Naive thymus-derived CD4-positive, alpha-beta T cell (primary cell): Measurements from ENCODE around the gene TOM1L2. TPM values are rescaled to one million over a fixed set of nuclear protein-coding genes. Genes with fewer than 3 reads are reported as not detected.

Experiments used
- ATAC-seq: fragments of 150-1000 bp; cut with Tn5 transposase; 2 replicates; pipeline ENCODE4 v1.10.0; 2021; ENCODE audit warnings: mild to moderate bottlenecking, moderate library complexity
- CTCF ChIA-PET: fragments of 350-600 bp; sonication (Branson Sonifier 250); formaldehyde crosslinking; loops from one replicate; lab custom pipeline; 2021; ENCODE audit warnings: antibody characterized with exemption; lab: Charles Lee
- POLR2A ChIA-PET: fragments of 350-600 bp; sonication (Branson Sonifier 250); formaldehyde crosslinking; loops from one replicate; lab custom pipeline; 2021; ENCODE audit warnings: antibody characterized with exemption, inconsistent platforms; lab: Charles Lee
- DNase-seq, 9 donors: peaks; one replicate each; pipeline versions ENCODE4 v3.0.0 to v3.0.0-alpha.2; 2020 to 2022; ENCODE audit warnings: mixed read lengths in 1 of 9
- H3K27ac ChIP-seq: one replicate; pipeline ENCODE4 v1.7.0; 2013; ENCODE audit warnings: mild to moderate bottlenecking, low read depth, low read length, moderate library complexity
- H3K27me3 ChIP-seq, 2 donors: one replicate each; pipeline ENCODE4 v1.7.0; 2013; ENCODE audit warnings: low read length in 2 of 2, mild to moderate bottlenecking in 2 of 2, moderate library complexity in 2 of 2; ENCODE audit not compliant: control insufficient read depth in 2 of 2, insufficient read depth in 2 of 2
- H3K36me3 ChIP-seq, 3 experiments: 1 replicate in 2 of 3; 2 replicates in 1 of 3; pipeline ENCODE4 v1.7.0; 2013; ENCODE audit warnings: low read length in 3 of 3, mild to moderate bottlenecking in 3 of 3, moderate library complexity in 1 of 3; ENCODE audit not compliant: insufficient read depth in 3 of 3, control insufficient read depth in 2 of 3
- H3K4me1 ChIP-seq, 2 donors: one replicate each; pipeline ENCODE4 v1.7.0; 2013; ENCODE audit warnings: low read length in 2 of 2, mild to moderate bottlenecking in 2 of 2, moderate library complexity in 1 of 2; ENCODE audit not compliant: control insufficient read depth in 2 of 2, insufficient read depth in 2 of 2
- H3K4me3 ChIP-seq: 2 replicates; pipeline ENCODE4 v1.7.0; 2013; ENCODE audit warnings: mild to moderate bottlenecking, low read length
- H3K9me3 ChIP-seq, 3 experiments: 1 replicate in 2 of 3; 2 replicates in 1 of 3; pipeline ENCODE4 v1.7.0; 2013; ENCODE audit warnings: low read length in 3 of 3; ENCODE audit not compliant: control insufficient read depth in 2 of 3
- H3K27ac Mint-ChIP-seq, 9 donors: one replicate each; pipeline ENCODE4 v1.8.0; 2020 to 2022; ENCODE audit warnings: mixed read lengths in 9 of 9, mild to moderate bottlenecking in 8 of 9, moderate library complexity in 5 of 9, inconsistent platforms in 2 of 9
- H3K27me3 Mint-ChIP-seq, 5 donors: one replicate each; pipeline ENCODE4 v1.8.0; 2021 to 2022; ENCODE audit warnings: mixed read lengths in 5 of 5, mild to moderate bottlenecking in 1 of 5
- H3K36me3 Mint-ChIP-seq, 5 donors: one replicate each; pipeline ENCODE4 v1.8.0; 2020 to 2022; ENCODE audit warnings: mixed read lengths in 5 of 5, mild to moderate bottlenecking in 3 of 5, inconsistent platforms in 1 of 5
- H3K4me1 Mint-ChIP-seq, 7 donors: one replicate each; pipeline ENCODE4 v1.8.0; 2020 to 2022; ENCODE audit warnings: mixed read lengths in 7 of 7, mild to moderate bottlenecking in 3 of 7, inconsistent platforms in 1 of 7
- H3K4me3 Mint-ChIP-seq, 10 donors: one replicate each; pipeline ENCODE4 v1.8.0; 2020 to 2022; ENCODE audit warnings: mild to moderate bottlenecking in 10 of 10, mixed read lengths in 10 of 10, moderate library complexity in 6 of 10, inconsistent platforms in 2 of 10
- H3K9me3 Mint-ChIP-seq, 11 donors: one replicate each; pipeline ENCODE4 v1.8.0; 2020 to 2022; ENCODE audit warnings: mixed read lengths in 11 of 11, mild to moderate bottlenecking in 4 of 11, inconsistent platforms in 1 of 11, moderate library complexity in 1 of 11
- intact Hi-C, 2 donors: fragments of 100-400 bp; cut with micrococcal nuclease; formaldehyde crosslinking; loops; one replicate each; pipeline ENCODE4 v1.15.1; 2023
- polyA plus RNA-seq, 2 donors: library from polyadenylated mRNA; unstranded; fragments of 300-500 nt; fragmentation: Illumina TruSeq; gene quantifications; one replicate each; pipeline ENCODE4 v1.2.3, GENCODE V29; 2021
- total RNA-seq, 6 experiments: library from RNA in 5 of 6; stranded (reverse) in 5 of 6; gene quantifications; 1 replicate in 5 of 6; 2 replicates in 1 of 6; pipeline ENCODE4 v1.2.3 and lab custom pipeline; 2021 to 2026

TOM1L2 gene
- total and polyA plus RNA-seq, 7 experiments from 2014 or later: 6.9 to 84.1 (median 61.0) TPM

DNA sequence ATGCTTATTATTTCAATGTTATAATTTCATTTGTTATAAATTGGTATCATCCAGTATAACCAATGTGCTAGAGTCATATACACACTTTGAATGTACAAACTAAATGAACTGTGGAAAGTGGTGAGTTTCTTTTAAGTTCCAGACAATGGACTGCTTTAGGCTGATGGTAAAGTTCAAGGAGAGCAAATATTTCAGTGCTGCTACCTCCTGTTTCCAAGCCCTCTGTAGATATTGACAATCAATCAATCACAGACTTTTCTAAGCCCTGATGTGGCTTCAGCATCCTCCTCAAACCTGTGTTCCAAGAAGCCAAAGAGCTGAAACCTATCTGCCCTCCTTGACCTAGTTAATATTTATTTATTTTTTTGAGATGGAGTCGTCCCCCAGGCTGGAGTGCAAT, 107.2 kb downstream of the TOM1L2 start:
- ChIA-PET CTCF (no interaction called here), POLR2A (no interaction called here)
- Histone ChIP-seq H3K9me3 (no peaks in the 10 kb centered on the region), H3K4me3 (no peak overlapping the region), H3K27me3 (no peaks in the 10 kb centered on the region), H3K36me3 (peaks cover 0 to 40% (median 3%) of the 10 kb centered on the region in 3 experiments), H3K4me1 (peaks cover 0 to 19% of the 10 kb centered on the region in 2 donors), H3K27ac (no peak overlapping the region)
- H3K4me3 Mint-ChIP-seq: no peak overlapping the region
- H3K36me3 Mint-ChIP-seq: peaks cover 0 to 19% (median 4%) of the 10 kb centered on the region in 5 donors
- H3K27ac Mint-ChIP-seq: peak overlapping the region in 3 of 9 donors; percentile 8 to 77 (median 64)
- H3K9me3 Mint-ChIP-seq: no peaks in the 10 kb centered on the region
- H3K4me1 Mint-ChIP-seq: peaks cover 7 to 43% (median 37%) of the 10 kb centered on the region in 7 donors
- intact Hi-C loops: no loop called here
- DNase-seq: no peak
- ATAC-seq: no peak
- no peaks in the 10 kb centered on the region for H3K27me3 Mint-ChIP-seq

GRCh38 chr17:17860766-17861107, 111.5 kb downstream of the TOM1L2 start:
- DNase-seq (no peak), ATAC-seq (no peak)
- Mint-ChIP-seq H3K27me3 (no peaks in the 10 kb centered on the region), H3K27ac (peak overlapping the region in 2 of 9 donors; percentile 56 to 58), H3K9me3 (no peaks in the 10 kb centered on the region), H3K4me3 (no peak overlapping the region), H3K36me3 (peaks cover 0 to 5% (median 4%) of the 10 kb centered on the region in 5 donors), H3K4me1 (peaks cover 11 to 61% (median 46%) of the 10 kb centered on the region in 7 donors)
- H3K9me3 ChIP-seq: no peaks in the 10 kb centered on the region
- H3K36me3 ChIP-seq: no peaks in the 10 kb centered on the region
- intact Hi-C loops: loop anchor here (1.0 to 2.0 kb wide), 7 partner anchors 48 to 179 kb away; partner anchors contain the start of gene RAI1 (in 2 of the 2)
- CTCF ChIA-PET: interaction anchor here (0.7 to 5.2 kb wide), 16 partner anchors 9 to 186 kb away, joined by 3 to 88 read pairs (median 4); partner anchors contain the start of gene RAI1
- no peak overlapping the region for H3K27ac ChIP-seq
- H3K27me3 ChIP-seq: no peaks in the 10 kb centered on the region
- no peak overlapping the region for H3K4me3 ChIP-seq
- H3K4me1 ChIP-seq: peaks cover 0 to 23% of the 10 kb centered on the region in 2 donors
- POLR2A ChIA-PET: interaction anchor here (0.9 to 1.4 kb wide), 4 partner anchors 8 to 179 kb away, joined by 3 to 7 read pairs (median 4); no protein-coding TSS in a partner anchor

DNA sequence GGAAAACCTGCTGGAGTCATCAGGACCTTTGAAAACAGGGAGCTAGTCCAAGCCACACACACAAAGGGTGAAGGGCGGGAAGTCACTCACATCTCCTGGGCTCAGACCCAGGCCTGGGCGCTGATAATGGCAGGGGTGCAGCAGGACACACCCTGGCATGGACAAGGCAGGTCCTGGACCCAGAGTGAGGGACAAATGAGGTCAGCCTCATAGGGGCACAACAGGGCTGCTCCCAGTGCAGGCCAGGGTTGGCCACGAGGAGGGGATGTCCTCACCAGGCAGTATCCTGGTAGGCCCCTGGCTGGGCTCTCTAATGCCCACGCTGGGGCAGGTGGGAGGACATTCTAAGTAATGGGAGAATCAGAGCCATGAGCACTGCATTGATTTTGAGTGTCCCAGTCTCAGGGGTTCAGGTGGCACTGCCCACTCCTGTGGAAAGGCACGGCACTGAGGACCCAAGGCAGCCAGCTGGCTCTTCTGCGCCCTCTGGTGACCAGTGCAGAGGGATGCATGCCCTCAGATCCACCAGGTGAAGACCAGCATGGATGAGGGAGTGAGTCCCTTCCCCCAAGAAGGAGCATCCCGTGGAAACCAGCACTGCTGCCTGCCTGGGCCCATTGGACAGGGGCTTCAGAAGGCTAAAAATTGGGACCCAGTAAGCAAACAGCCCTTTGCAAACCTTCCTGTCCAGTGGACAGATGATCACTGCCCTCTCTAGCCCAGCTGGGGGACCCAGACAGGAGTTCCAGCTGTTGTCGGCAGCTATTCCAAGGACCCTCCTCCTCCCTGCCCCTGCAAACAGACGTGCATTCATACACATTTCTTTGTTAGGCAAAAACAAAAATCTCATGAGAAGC, 112.1 kb downstream of the TOM1L2 start:
- Histone ChIP-seq H3K27me3 (no peaks in the 10 kb centered on the region), H3K9me3 (no peaks in the 10 kb centered on the region), H3K4me1 (peaks cover 0 to 28% of the 10 kb centered on the region in 2 donors), H3K27ac (no peak overlapping the region), H3K4me3 (no peak overlapping the region), H3K36me3 (no peaks in the 10 kb centered on the region)
- Mint-ChIP-seq H3K4me1 (peaks cover 13 to 67% (median 52%) of the 10 kb centered on the region in 7 donors), H3K4me3 (no peak overlapping the region), H3K27ac (peak overlapping the region in 3 of 9 donors; percentile 46 to 70 (median 58)), H3K9me3 (no peaks in the 10 kb centered on the region), H3K27me3 (no peaks in the 10 kb centered on the region), H3K36me3 (peaks cover 0 to 5% (median 4%) of the 10 kb centered on the region in 5 donors)
- ChIA-PET POLR2A (interaction anchor here (0.9 to 1.4 kb wide), 6 partner anchors 8 to 178 kb away, joined by 3 to 7 read pairs (median 4); no protein-coding TSS in a partner anchor), CTCF (interaction anchor here (0.7 to 5.2 kb wide), 17 partner anchors 18 to 185 kb away, joined by 3 to 88 read pairs (median 4); partner anchors contain the start of gene RAI1)
- DNase-seq (peak; percentile 50 to 77 (median 68)), ATAC-seq (peak; percentile 97)
- intact Hi-C loops: loop anchor here (1.0 to 2.0 kb wide), 7 partner anchors 48 to 179 kb away; partner anchors contain the start of gene RAI1 (in 2 of the 2)

DNA sequence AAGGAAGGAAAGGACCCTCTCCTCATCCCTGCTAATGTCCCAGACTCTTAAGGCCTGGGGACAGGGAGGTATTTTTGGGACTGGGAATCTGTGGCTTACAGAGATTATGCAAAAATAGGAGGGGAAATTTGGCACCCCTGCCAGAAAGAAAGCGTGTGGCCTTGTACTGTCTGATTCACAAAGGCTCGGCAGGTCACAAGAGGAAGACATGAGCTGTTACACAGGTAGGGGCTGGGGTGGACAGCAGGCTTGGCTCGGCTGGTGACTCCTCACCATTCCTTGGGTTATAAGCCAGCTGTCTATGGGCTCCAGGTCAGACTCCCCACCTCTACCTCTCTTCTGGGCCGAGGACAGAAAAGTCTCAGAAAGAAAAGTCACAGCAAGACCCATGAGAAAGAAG, 114.7 kb downstream of the TOM1L2 start:
- ATAC-seq (no peak), DNase-seq (no peak)
- Mint-ChIP-seq H3K4me3 (no peak overlapping the region), H3K36me3 (peaks cover 0 to 6% (median 4%) of the 10 kb centered on the region in 5 donors), H3K27me3 (no peaks in the 10 kb centered on the region), H3K27ac (peak overlapping the region in 2 of 9 donors; percentile 31 to 47), H3K4me1 (peaks cover 4 to 68% (median 47%) of the 10 kb centered on the region in 7 donors), H3K9me3 (no peaks in the 10 kb centered on the region)
- Histone ChIP-seq H3K27me3 (no peaks in the 10 kb centered on the region), H3K9me3 (no peaks in the 10 kb centered on the region), H3K4me3 (no peak overlapping the region), H3K4me1 (peaks cover 0 to 18% of the 10 kb centered on the region in 2 donors), H3K27ac (no peak overlapping the region), H3K36me3 (no peaks in the 10 kb centered on the region)
- ChIA-PET CTCF (interaction anchor here (0.6 kb wide), 1 partner anchor 192 kb away, joined by 5 read pairs; no protein-coding TSS in a partner anchor), POLR2A (interaction anchor here (1.6 kb wide), 1 partner anchor 44 kb away, joined by 7 read pairs; no protein-coding TSS in a partner anchor)
- intact Hi-C loops: no loop called here

- no peaks in the 10 kb centered on the region for H3K27me3 ChIP-seq
- ChIA-PET POLR2A (interaction anchor here (1.0 to 1.6 kb wide), 2 partner anchors 20 to 43 kb away, joined by 4 to 7 read pairs; no protein-coding TSS in a partner anchor), CTCF (interaction anchor here (1.1 to 3.7 kb wide), 2 partner anchors 10 to 45 kb away, joined by 3 to 16 read pairs; no protein-coding TSS in a partner anchor)
- no peak overlapping the region for H3K4me3 ChIP-seq
- no peak overlapping the region for H3K27ac ChIP-seq
- peaks cover 9 to 68% (median 47%) of the 10 kb centered on the region in 7 donors for H3K4me1 Mint-ChIP-seq
- intact Hi-C loops: no loop called here
- peaks cover 0 to 26% of the 10 kb centered on the region in 2 donors for H3K4me1 ChIP-seq
- DNase-seq (no peak), ATAC-seq (no peak)
- H3K4me3 Mint-ChIP-seq: no peak overlapping the region
- H3K36me3 ChIP-seq: no peaks in the 10 kb centered on the region
- H3K9me3 Mint-ChIP-seq: no peaks in the 10 kb centered on the region
- H3K36me3 Mint-ChIP-seq: peaks cover 0 to 9% (median 0%) of the 10 kb centered on the region in 5 donors
- H3K27ac Mint-ChIP-seq: peak overlapping the region in 7 of 9 donors; percentile 15 to 79 (median 51)
- no peaks in the 10 kb centered on the region for H3K27me3 Mint-ChIP-seq
- H3K9me3 ChIP-seq: no peaks in the 10 kb centered on the region
Observed at GRCh38 chr17:17856386-17856785, 115.8 kb downstream of the TOM1L2 start.

- H3K9me3 Mint-ChIP-seq: no peaks in the 10 kb centered on the region
- peak overlapping the region in 8 of 9 donors; percentile 10 to 79 (median 39) for H3K27ac Mint-ChIP-seq
- H3K4me3 Mint-ChIP-seq: no peak overlapping the region
- Histone ChIP-seq H3K27me3 (no peaks in the 10 kb centered on the region), H3K27ac (no peak overlapping the region), H3K9me3 (no peaks in the 10 kb centered on the region), H3K4me3 (no peak overlapping the region), H3K36me3 (no peaks in the 10 kb centered on the region), H3K4me1 (peaks cover 0 to 30% of the 10 kb centered on the region in 2 donors)
- intact Hi-C loops: no loop called here
- CTCF ChIA-PET: interaction anchor here (0.8 to 3.7 kb wide), 4 partner anchors 10 to 44 kb away, joined by 3 to 16 read pairs (median 3); no protein-coding TSS in a partner anchor
- H3K36me3 Mint-ChIP-seq: peaks cover 0 to 9% (median 0%) of the 10 kb centered on the region in 5 donors
- POLR2A ChIA-PET: interaction anchor here (0.8 to 1.0 kb wide), 2 partner anchors 20 to 44 kb away, joined by 3 to 4 read pairs; no protein-coding TSS in a partner anchor
- H3K4me1 Mint-ChIP-seq: peaks cover 13 to 69% (median 49%) of the 10 kb centered on the region in 7 donors
- ATAC-seq (no peak), DNase-seq (no peak)
- no peaks in the 10 kb centered on the region for H3K27me3 Mint-ChIP-seq
Observed at GRCh38 chr17:17855976-17856375, 116.2 kb downstream of the TOM1L2 start.
